Measurements from ENCODE around the gene GCN1. TPM values are rescaled to one million over a fixed set of nuclear protein-coding genes. Genes with fewer than 3 reads are reported as not detected.

Gene GCN1
- total RNA-seq, 1 experiment from 2014 or later, result 116 TPM

DNA sequence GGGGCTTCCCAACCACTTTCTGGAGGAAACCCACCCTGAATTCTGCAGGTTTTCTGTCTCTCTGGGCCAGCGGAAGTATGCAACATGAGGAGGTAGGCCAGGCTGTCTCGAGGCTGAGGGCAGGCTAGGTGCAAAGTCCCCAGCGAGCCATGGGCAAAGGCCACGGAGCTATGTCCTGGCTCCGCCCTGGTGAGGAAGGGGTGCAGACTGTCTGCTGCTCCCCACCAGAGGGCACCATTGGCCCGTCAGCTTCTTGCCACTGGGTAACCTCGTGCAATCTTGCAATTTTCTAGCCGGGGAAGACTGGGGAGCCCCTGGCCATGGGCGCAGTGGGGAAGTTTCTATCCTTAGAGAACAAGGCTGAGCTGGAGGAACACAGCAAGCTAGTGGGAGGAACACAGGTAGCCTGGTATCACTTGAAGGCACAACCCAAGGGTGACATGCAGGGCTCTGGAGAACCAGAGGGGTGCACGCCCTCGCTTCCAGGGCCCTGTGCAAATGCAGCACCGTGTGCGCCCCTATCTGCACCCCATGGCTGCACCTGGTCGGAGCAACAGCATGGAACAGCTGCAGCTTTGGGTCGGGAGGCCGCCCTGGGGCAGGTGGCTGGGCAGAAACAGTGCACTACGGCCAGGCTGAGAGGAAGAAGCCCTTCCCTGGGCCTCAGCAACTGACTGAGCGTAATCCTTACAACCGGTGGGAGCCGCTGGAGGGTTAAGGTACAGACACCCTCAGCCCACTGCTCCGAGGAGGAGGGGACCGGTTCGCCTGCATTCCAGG lies 34.0 kb upstream of the GCN1 start:
- intact Hi-C loops (cut with micrococcal nuclease; ENCODE audit: unreplicated experiment), result loop anchor here (1.0 to 2.0 kb wide), 5 partner anchors 9 to 218 kb away; partner anchors contain the start of genes GATC, PXN, RNU4-2 and RPLP0
- peak; percentile 80 to 92 for DNase-seq
- Histone ChIP-seq H3F3A (ENCODE audit: insufficient read depth, low read depth) (peaks cover 46% of the 10 kb centered on the region), H3K4me2 (peak overlapping the region; percentile 98), H3K9me3 (ENCODE audit: insufficient read depth, low read depth) (no peaks in the 10 kb centered on the region), H3K27ac (peak overlapping the region; percentile 99), H3K79me2 (ENCODE audit: low read depth) (peaks cover 49% of the 10 kb centered on the region), H2AFZ (no peak overlapping the region), H3K36me3 (ENCODE audit: low read depth) (no peaks in the 10 kb centered on the region), H3K4me3 (peak overlapping the region; percentile 54; the same call in 1 of the 2 replicates), H4K20me1 (ENCODE audit: insufficient read depth) (no peaks in the 10 kb centered on the region), H3K9me2 (ENCODE audit: insufficient read depth) (no peaks in the 10 kb centered on the region), H3K4me1 (replicated peaks; ENCODE audit: insufficient read depth) (peaks cover 53% of the 10 kb centered on the region), H3K27me3 (ENCODE audit: insufficient read depth, low read depth) (no peaks in the 10 kb centered on the region)
- CTCF ChIA-PET, result interaction anchor here (0.6 to 4.5 kb wide), 15 partner anchors 9 to 88 kb away, joined by 3 to 50 read pairs (median 6); partner anchors contain the start of genes PXN, RNU4-1, RNU4-2 and RPLP0
- BruUV-seq (replicated peaks), result no TSS peak
- POLR2A ChIA-PET (ENCODE audit: unreplicated experiment), result interaction anchor here (0.5 to 5.5 kb wide), 5 partner anchors 13 to 66 kb away, joined by 4 to 222 read pairs (median 23); partner anchors contain the start of genes PXN, RNU4-2 and RPLP0
- no peak for TF ChIP-seq EZH2 (IDR thresholded peaks at IDR 0.05; ENCODE audit: low read depth)
- TF ChIP-seq, protein P1, sequence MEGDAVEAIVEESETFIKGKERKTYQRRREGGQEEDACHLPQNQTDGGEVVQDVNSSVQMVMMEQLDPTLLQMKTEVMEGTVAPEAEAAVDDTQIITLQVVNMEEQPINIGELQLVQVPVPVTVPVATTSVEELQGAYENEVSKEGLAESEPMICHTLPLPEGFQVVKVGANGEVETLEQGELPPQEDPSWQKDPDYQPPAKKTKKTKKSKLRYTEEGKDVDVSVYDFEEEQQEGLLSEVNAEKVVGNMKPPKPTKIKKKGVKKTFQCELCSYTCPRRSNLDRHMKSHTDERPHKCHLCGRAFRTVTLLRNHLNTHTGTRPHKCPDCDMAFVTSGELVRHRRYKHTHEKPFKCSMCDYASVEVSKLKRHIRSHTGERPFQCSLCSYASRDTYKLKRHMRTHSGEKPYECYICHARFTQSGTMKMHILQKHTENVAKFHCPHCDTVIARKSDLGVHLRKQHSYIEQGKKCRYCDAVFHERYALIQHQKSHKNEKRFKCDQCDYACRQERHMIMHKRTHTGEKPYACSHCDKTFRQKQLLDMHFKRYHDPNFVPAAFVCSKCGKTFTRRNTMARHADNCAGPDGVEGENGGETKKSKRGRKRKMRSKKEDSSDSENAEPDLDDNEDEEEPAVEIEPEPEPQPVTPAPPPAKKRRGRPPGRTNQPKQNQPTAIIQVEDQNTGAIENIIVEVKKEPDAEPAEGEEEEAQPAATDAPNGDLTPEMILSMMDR (conservative IDR thresholded peaks at IDR 0.05), result peak; percentile 81

DNA sequence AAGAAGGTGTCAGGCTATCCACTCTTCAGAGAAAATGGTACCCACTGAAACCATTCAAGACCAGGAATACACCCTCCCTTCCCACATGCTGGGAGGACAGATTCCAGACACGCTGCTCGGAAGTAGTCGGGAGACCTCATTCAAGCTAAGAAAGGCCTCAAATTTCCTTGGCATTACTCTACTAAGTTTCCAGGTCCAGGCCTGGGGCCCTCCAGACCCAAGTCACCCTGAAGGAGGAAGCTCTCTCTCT lies 33.5 kb upstream of the GCN1 start:
- peaks cover 41% of the 10 kb centered on the region for H3F3A ChIP-seq (ENCODE audit: insufficient read depth, low read depth)
- ChIA-PET POLR2A (ENCODE audit: unreplicated experiment) (interaction anchor here (0.5 to 5.5 kb wide), 5 partner anchors 13 to 66 kb away, joined by 4 to 222 read pairs (median 23); partner anchors contain the start of genes PXN, RNU4-2 and RPLP0), CTCF (interaction anchor here (0.6 to 4.5 kb wide), 14 partner anchors 10 to 89 kb away, joined by 3 to 50 read pairs (median 6); partner anchors contain the start of genes PXN, RNU4-1, RNU4-2 and RPLP0)
- H3K27ac ChIP-seq, result no peak overlapping the region
- no peak overlapping the region for H3K4me3 ChIP-seq
- BruUV-seq (replicated peaks), result no TSS peak
- no peaks in the 10 kb centered on the region for H3K27me3 ChIP-seq (ENCODE audit: insufficient read depth, low read depth)
- H3K36me3 ChIP-seq (ENCODE audit: low read depth), result no peaks in the 10 kb centered on the region
- H4K20me1 ChIP-seq (ENCODE audit: insufficient read depth), result no peaks in the 10 kb centered on the region
- H3K79me2 ChIP-seq (ENCODE audit: low read depth), result peaks cover 44% of the 10 kb centered on the region
- no peaks in the 10 kb centered on the region for H3K9me3 ChIP-seq (ENCODE audit: insufficient read depth, low read depth)
- H2AFZ ChIP-seq, result no peak overlapping the region
- intact Hi-C loops (cut with micrococcal nuclease; ENCODE audit: unreplicated experiment), result loop anchor here (1.0 to 2.0 kb wide), 4 partner anchors 27 to 219 kb away; partner anchors contain the start of genes GATC, PXN, RNU4-2 and RPLP0
- DNase-seq, result no peak
- no peak for TF ChIP-seq EZH2 (IDR thresholded peaks at IDR 0.05; ENCODE audit: low read depth)
- TF ChIP-seq, protein P1 (conservative IDR thresholded peaks at IDR 0.05), result no peak
- peaks cover 48% of the 10 kb centered on the region for H3K4me1 ChIP-seq (replicated peaks; ENCODE audit: insufficient read depth)
- H3K9me2 ChIP-seq (ENCODE audit: insufficient read depth), result no peaks in the 10 kb centered on the region
- H3K4me2 ChIP-seq, result peak overlapping the region; percentile 98

DNA sequence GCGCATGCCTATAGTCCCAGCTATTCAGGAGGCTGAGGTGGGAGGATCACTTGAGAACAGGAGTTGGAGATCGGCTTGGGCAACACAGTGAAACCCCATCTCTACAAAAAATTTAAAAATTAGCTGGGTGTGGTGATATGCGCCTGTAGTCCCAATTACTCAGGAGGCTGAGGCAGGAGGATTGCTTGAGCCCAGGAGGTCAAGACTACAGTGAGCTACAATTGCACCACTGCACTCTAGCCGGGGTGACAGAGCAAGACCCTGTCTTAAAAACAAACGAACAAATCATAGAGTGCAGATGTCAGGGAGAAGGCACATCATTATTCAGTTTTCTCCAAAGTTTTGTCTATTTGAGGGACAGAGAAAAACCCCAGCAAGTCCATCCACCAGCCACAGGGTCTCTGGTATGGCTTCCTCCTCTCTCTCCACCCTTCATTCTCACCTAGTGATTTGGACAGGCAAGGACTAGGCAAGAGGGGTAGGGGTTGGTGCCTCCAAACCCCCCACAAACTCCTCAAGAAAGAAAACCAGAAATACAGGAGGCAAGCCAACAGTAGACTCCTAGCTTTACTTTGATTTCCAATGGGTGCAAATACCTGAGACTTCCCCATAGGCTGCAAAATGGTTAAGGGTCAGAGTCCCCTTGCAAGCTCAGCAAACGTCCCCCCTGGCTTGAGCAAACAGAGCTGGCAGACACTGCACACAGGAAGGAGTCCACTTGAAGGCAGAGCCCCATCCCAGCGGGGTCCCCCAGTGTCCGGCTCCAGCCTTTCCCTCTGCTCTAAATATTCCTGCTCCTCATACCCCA lies 32.9 kb upstream of the GCN1 start:
- no peak overlapping the region for H3K4me3 ChIP-seq
- H3K4me1 ChIP-seq (replicated peaks; ENCODE audit: insufficient read depth), result peaks cover 42% of the 10 kb centered on the region
- no peaks in the 10 kb centered on the region for H3K27me3 ChIP-seq (ENCODE audit: insufficient read depth, low read depth)
- BruUV-seq (replicated peaks), result no TSS peak
- ChIA-PET POLR2A (ENCODE audit: unreplicated experiment) (interaction anchor here (0.5 to 5.5 kb wide), 5 partner anchors 12 to 67 kb away, joined by 4 to 222 read pairs (median 15); partner anchors contain the start of genes RNU4-2 and RPLP0), CTCF (interaction anchor here (0.6 to 4.5 kb wide), 14 partner anchors 10 to 89 kb away, joined by 3 to 50 read pairs (median 6); partner anchors contain the start of genes PXN, RNU4-1, RNU4-2 and RPLP0)
- peak overlapping the region; percentile 98 for H3K4me2 ChIP-seq
- DNase-seq, result no peak
- TF ChIP-seq EZH2 (IDR thresholded peaks at IDR 0.05; ENCODE audit: low read depth), result no peak
- TF ChIP-seq, protein P1 (conservative IDR thresholded peaks at IDR 0.05), result no peak
- intact Hi-C loops (cut with micrococcal nuclease; ENCODE audit: unreplicated experiment), result loop anchor here (1.0 to 2.0 kb wide), 4 partner anchors 27 to 219 kb away; partner anchors contain the start of genes GATC, PXN, RNU4-2 and RPLP0
- H3K9me3 ChIP-seq (ENCODE audit: insufficient read depth, low read depth), result no peaks in the 10 kb centered on the region
- peaks cover 42% of the 10 kb centered on the region for H3K79me2 ChIP-seq (ENCODE audit: low read depth)
- H3F3A ChIP-seq (ENCODE audit: insufficient read depth, low read depth), result peaks cover 35% of the 10 kb centered on the region
- H3K36me3 ChIP-seq (ENCODE audit: low read depth), result no peaks in the 10 kb centered on the region
- H3K9me2 ChIP-seq (ENCODE audit: insufficient read depth), result no peaks in the 10 kb centered on the region
- H2AFZ ChIP-seq, result no peak overlapping the region
- no peak overlapping the region for H3K27ac ChIP-seq
- H4K20me1 ChIP-seq (ENCODE audit: insufficient read depth), result no peaks in the 10 kb centered on the region

Measured in PC-9 (cell line).